Loucy (cell line): Measurements from ENCODE around the gene GMPPA.

Experiments
- H2AFZ ChIP-seq: fragments of 200-600 bp; sonication (generic); 2 replicates; pipeline ENCODE4 v1.6.0; 2016; ENCODE audit warnings: antibody characterized with exemption, mild to moderate bottlenecking, low read length, moderate library complexity
- H3F3A ChIP-seq: fragments of 200-600 bp; 2 replicates; pipeline ENCODE4 v1.6.0; 2016; ENCODE audit warnings: antibody characterized with exemption, low read depth, mild to moderate bottlenecking
- H3K27me3 ChIP-seq: fragments of 200-600 bp; sonication (generic); 2 replicates; pipeline ENCODE4 v1.6.1; 2014; ENCODE audit warnings: low read length, mild to moderate bottlenecking; ENCODE audit not compliant: insufficient read depth, poor library complexity, severe bottlenecking
- H3K36me3 ChIP-seq: fragments of 200-600 bp; sonication (generic); 2 replicates; pipeline ENCODE4 v1.6.1; 2016; ENCODE audit warnings: low read length; ENCODE audit not compliant: insufficient read depth
- H3K4me1 ChIP-seq: fragments of 200-600 bp; sonication (generic); 2 replicates; pipeline ENCODE4 v1.5.1; 2014; ENCODE audit warnings: low read length, mild to moderate bottlenecking; ENCODE audit not compliant: insufficient read depth, poor library complexity, severe bottlenecking
- H3K4me2 ChIP-seq: fragments of 200-600 bp; sonication (generic); 2 replicates; pipeline ENCODE4 v1.6.0; 2014; ENCODE audit warnings: antibody characterized with exemption, low read length, low read depth, mild to moderate bottlenecking; ENCODE audit not compliant: poor library complexity, severe bottlenecking
- H3K4me3 ChIP-seq: fragments of 200-600 bp; sonication (generic); 2 replicates; pipeline ENCODE4 v1.5.1; 2014; ENCODE audit warnings: low read length, mild to moderate bottlenecking, mixed read lengths; ENCODE audit not compliant: poor library complexity, severe bottlenecking
- H3K79me2 ChIP-seq: fragments of 200-600 bp; sonication (generic); 2 replicates; pipeline ENCODE4 v1.6.1; 2014; ENCODE audit warnings: low read length; ENCODE audit not compliant: insufficient read depth
- H3K9ac ChIP-seq: fragments of 200-600 bp; sonication (generic); 2 replicates; pipeline ENCODE4 v1.6.0; 2014; ENCODE audit warnings: mild to moderate bottlenecking, low read depth, low read length, moderate library complexity; ENCODE audit not compliant: poor library complexity, severe bottlenecking
- H3K9me2 ChIP-seq: fragments of 200-600 bp; sonication (generic); replicated peaks from 2 replicates; pipeline ENCODE4 v1.6.1; 2016; ENCODE audit warnings: low read depth, low read length, mixed read lengths
- H3K9me3 ChIP-seq: fragments of 200-600 bp; sonication (generic); 2 replicates; pipeline ENCODE4 v1.6.1; 2014; ENCODE audit warnings: mild to moderate bottlenecking, antibody characterized with exemption, low read length, low read depth; ENCODE audit not compliant: insufficient read depth
- H4K20me1 ChIP-seq: fragments of 200-600 bp; sonication (generic); 2 replicates; pipeline ENCODE4 v1.6.0; 2014; ENCODE audit warnings: antibody characterized with exemption, low read length, mild to moderate bottlenecking; ENCODE audit not compliant: insufficient read depth, poor library complexity, severe bottlenecking
- CTCF ChIP-seq: fragments of 200-600 bp; sonication (generic); conservative IDR thresholded peaks from 2 replicates; pipeline ENCODE4 v1.5.1; 2014; ENCODE audit warnings: mild to moderate bottlenecking, antibody characterized with exemption, low read length
- EZH2phosphoT487 ChIP-seq: fragments of 200-600 bp; IDR thresholded peaks from 2 replicates; pipeline ENCODE4 v1.6.1; 2018; ENCODE audit warnings: antibody characterized with exemption, mild to moderate bottlenecking, moderate library complexity, borderline replicate concordance

GMPPA gene

GRCh38 chr2:219556413-219556812 is 57.7 kb downstream of the GMPPA start:
- Histone ChIP-seq H3F3A (no peaks in the 10 kb centered on the region), H3K36me3 (no peaks in the 10 kb centered on the region), H3K9me2 (no peaks in the 10 kb centered on the region), H3K4me1 (peaks cover 3% of the 10 kb centered on the region), H3K79me2 (no peaks in the 10 kb centered on the region), H3K4me3 (no peak overlapping the region), H4K20me1 (no peaks in the 10 kb centered on the region), H3K9me3 (no peaks in the 10 kb centered on the region), H2AFZ (no peak overlapping the region), H3K27me3 (no peaks in the 10 kb centered on the region), H3K4me2 (no peak overlapping the region), H3K9ac (no peak overlapping the region)
- TF ChIP-seq CTCF (no peak), EZH2phosphoT487 (no peak)
